Activated naive CD8-positive, alpha-beta T cell treated with anti-CD3 and anti-CD28 coated beads, Interleukin-2, amount 10 ng/mL, durations not matched to agents 7 days and 5 days (primary cell): ENCODE measurements around the gene ARL5A. TPM values are rescaled to one million over a fixed set of nuclear protein-coding genes. Genes with fewer than 3 reads are reported as not detected.

Experiments
- ATAC-seq: fragments of 150-1000 bp; cut with Tn5 transposase; one replicate; pipeline ENCODE4 v1.10.0; 2021; ENCODE audit warnings: low read depth, moderate library complexity
- POLR2A ChIA-PET: fragments of 350-600 bp; sonication (Branson Sonifier 250); formaldehyde crosslinking; loops from one replicate; lab custom pipeline; 2021; ENCODE audit warnings: antibody characterized with exemption; lab: Charles Lee
- DNase-seq: peaks from one replicate; pipeline ENCODE4 v3.0.0; 2021
- H3K27ac Mint-ChIP-seq: one replicate; pipeline ENCODE4 v1.8.0; 2022; ENCODE audit warnings: mild to moderate bottlenecking, mixed read lengths
- H3K27me3 Mint-ChIP-seq: one replicate; pipeline ENCODE4 v1.8.0; 2022; ENCODE audit warnings: mild to moderate bottlenecking, moderate library complexity, mixed read lengths
- H3K36me3 Mint-ChIP-seq: one replicate; pipeline ENCODE4 v1.8.0; 2021; ENCODE audit warnings: mild to moderate bottlenecking, mixed read lengths
- H3K4me1 Mint-ChIP-seq: one replicate; pipeline ENCODE4 v1.8.0; 2021; ENCODE audit warnings: mixed read lengths
- H3K4me3 Mint-ChIP-seq: one replicate; pipeline ENCODE4 v1.8.0; 2022; ENCODE audit warnings: mild to moderate bottlenecking, moderate library complexity, mixed read lengths
- H3K9me3 Mint-ChIP-seq: one replicate; pipeline ENCODE4 v1.8.0; 2021; ENCODE audit warnings: mixed read lengths
- total RNA-seq, 2 experiments: library from RNA; stranded (reverse); gene quantifications; one replicate each; pipeline ENCODE4 v1.2.3, GENCODE V29; 2021

ARL5A gene
- total RNA-seq, 2 experiments from 2014 or later = 41.6 to 44.8 TPM

GRCh38 chr2:151849413-151850010, 21.3 kb upstream of the ARL5A start:
- Mint-ChIP-seq H3K4me3 (no peak overlapping the region), H3K27me3 (peaks cover under 1% of the 10 kb centered on the region), H3K36me3 (no peaks in the 10 kb centered on the region), H3K27ac (no peak overlapping the region), H3K4me1 (peaks cover 2% of the 10 kb centered on the region), H3K9me3 (no peaks in the 10 kb centered on the region)
- no peak for ATAC-seq
- DNase-seq = no peak
- POLR2A ChIA-PET = no interaction called here

- POLR2A ChIA-PET = no interaction called here
- DNase-seq (no peak), ATAC-seq (no peak)
- Mint-ChIP-seq H3K9me3 (no peaks in the 10 kb centered on the region), H3K27ac (no peak overlapping the region), H3K27me3 (peaks cover 5% of the 10 kb centered on the region), H3K4me3 (no peak overlapping the region), H3K36me3 (no peaks in the 10 kb centered on the region), H3K4me1 (peaks cover 9% of the 10 kb centered on the region)
Observed at GRCh38 chr2:151845884-151846283, 17.7 kb upstream of the ARL5A start.

DNA sequence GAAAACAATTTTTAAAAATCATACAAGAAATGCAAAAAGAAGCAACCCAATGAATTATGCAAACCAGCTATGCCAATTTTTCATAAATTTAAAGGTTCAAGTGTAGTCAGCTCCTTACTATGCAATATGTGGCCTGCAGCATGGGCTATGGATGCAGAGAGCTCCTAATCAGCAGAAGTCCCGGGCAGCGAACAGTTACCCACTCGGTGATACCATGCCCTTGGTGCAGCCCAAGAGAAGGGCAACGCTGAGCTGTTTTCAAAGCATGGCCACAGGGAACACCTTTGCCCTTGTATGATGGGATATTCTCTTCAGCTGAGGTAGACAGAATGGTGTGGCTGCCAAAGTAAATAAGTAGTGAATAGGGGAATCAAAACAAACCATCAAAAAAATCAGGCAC, 17.3 kb upstream of the ARL5A start:
- no peak for ATAC-seq
- Mint-ChIP-seq H3K27me3 (peaks cover 5% of the 10 kb centered on the region), H3K27ac (no peak overlapping the region), H3K36me3 (no peaks in the 10 kb centered on the region), H3K4me3 (no peak overlapping the region), H3K9me3 (no peaks in the 10 kb centered on the region), H3K4me1 (peaks cover 9% of the 10 kb centered on the region)
- DNase-seq = no peak
- POLR2A ChIA-PET = no interaction called here

GRCh38 chr2:151844211-151844896, 16.1 kb upstream of the ARL5A start:
- POLR2A ChIA-PET = no interaction called here
- ATAC-seq = no peak

GRCh38 chr2:151843691-151844061, 15.5 kb upstream of the ARL5A start:
- Mint-ChIP-seq H3K4me3 (no peak overlapping the region), H3K4me1 (peaks cover 9% of the 10 kb centered on the region), H3K36me3 (no peaks in the 10 kb centered on the region), H3K27ac (no peak overlapping the region), H3K9me3 (no peaks in the 10 kb centered on the region), H3K27me3 (peaks cover 5% of the 10 kb centered on the region)
- ATAC-seq (no peak), DNase-seq (no peak)
- POLR2A ChIA-PET = no interaction called here

More at GRCh38 chr2:151844211-151844896, 16.1 kb upstream of the ARL5A start:
- Mint-ChIP-seq H3K4me3 (no peak overlapping the region), H3K9me3 (no peaks in the 10 kb centered on the region), H3K27ac (no peak overlapping the region), H3K27me3 (peaks cover 5% of the 10 kb centered on the region), H3K4me1 (peaks cover 9% of the 10 kb centered on the region), H3K36me3 (no peaks in the 10 kb centered on the region)
- DNase-seq = no peak

- Mint-ChIP-seq H3K4me3 (no peak overlapping the region), H3K9me3 (no peaks in the 10 kb centered on the region), H3K4me1 (peaks cover 9% of the 10 kb centered on the region), H3K27me3 (peaks cover 5% of the 10 kb centered on the region), H3K27ac (no peak overlapping the region), H3K36me3 (no peaks in the 10 kb centered on the region)
- ATAC-seq = no peak
- POLR2A ChIA-PET = interaction anchor here (0.7 kb wide), 1 partner anchor 111 kb away, joined by 5 read pairs; no protein-coding TSS in a partner anchor
- DNase-seq = no peak
Observed at GRCh38 chr2:151842830-151843690, 14.8 kb upstream of the ARL5A start.

GRCh38 chr2:151841047-151841424, 12.8 kb upstream of the ARL5A start:
- POLR2A ChIA-PET = no interaction called here
- H3K4me3 Mint-ChIP-seq = no peak overlapping the region
- DNase-seq (no peak), ATAC-seq (no peak)
- peaks cover 9% of the 10 kb centered on the region for H3K4me1 Mint-ChIP-seq
- no peak overlapping the region for H3K27ac Mint-ChIP-seq
- H3K36me3 Mint-ChIP-seq = no peaks in the 10 kb centered on the region
- H3K9me3 Mint-ChIP-seq = no peaks in the 10 kb centered on the region
- peaks cover 5% of the 10 kb centered on the region for H3K27me3 Mint-ChIP-seq

DNA sequence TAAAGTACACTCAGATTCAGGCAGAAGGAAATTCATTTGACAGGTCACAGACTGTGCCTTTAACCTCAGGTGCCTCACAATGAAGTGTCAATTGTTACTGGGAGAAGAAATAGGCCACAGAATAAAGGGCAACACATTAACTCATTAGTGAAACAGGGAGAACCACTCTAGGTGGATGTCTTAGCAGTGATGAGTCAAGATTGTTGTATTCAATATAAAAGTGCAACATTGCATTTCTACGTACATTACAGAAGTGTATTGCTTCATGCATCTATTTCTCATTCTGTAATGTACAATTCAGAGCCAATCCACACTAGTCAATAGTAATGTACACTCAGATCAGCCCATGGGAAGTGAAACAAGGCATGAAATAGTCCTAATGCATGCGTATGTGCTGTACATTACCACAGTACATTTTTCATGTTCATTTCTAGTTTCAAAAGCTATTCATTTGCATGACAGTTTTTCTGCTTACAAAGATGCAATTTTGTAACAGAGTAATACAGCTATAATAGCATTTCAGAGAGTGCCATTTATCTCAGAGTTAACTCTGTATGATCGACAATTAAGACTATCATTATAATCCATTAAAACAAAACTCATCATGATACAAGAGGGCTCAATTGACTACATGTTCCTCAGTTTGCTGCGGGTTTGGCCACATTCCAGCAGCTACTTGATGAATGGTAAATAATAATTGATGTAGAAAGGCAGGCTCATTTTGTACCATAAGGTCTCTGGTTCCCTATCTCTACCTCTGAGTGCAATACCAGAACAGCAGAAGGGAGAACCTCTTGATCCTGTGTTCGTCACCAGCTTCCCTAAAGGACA, 12.2 kb upstream of the ARL5A start:
- Mint-ChIP-seq H3K4me3 (no peak overlapping the region), H3K4me1 (peaks cover 9% of the 10 kb centered on the region), H3K27ac (no peak overlapping the region), H3K36me3 (no peaks in the 10 kb centered on the region), H3K27me3 (peaks cover 5% of the 10 kb centered on the region), H3K9me3 (no peaks in the 10 kb centered on the region)
- no peak for DNase-seq
- POLR2A ChIA-PET = no interaction called here
- ATAC-seq = no peak

DNA sequence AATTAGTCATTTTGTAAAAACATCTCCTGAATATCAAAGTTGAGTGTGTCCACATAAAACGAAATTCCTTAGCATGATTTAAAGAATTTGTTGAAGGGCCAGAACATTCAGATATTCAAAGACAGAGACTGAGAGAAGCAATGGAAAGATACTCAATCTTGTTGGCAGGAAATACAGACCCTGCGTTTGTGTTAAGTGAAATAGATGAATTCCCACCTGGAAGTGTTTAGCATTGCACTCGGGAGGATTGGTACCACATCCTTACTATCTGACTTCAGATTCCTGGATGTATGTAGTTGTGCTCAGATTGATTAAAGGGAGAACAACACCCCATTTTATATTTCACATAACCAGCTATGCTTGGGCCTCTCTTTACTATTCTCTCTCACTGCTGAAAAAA, 9.7 kb upstream of the ARL5A start:
- no peak for DNase-seq
- Mint-ChIP-seq H3K36me3 (no peaks in the 10 kb centered on the region), H3K27me3 (peaks cover 2% of the 10 kb centered on the region), H3K9me3 (no peaks in the 10 kb centered on the region), H3K4me1 (peaks cover 3% of the 10 kb centered on the region), H3K27ac (no peak overlapping the region), H3K4me3 (no peak overlapping the region)
- ATAC-seq = no peak
- POLR2A ChIA-PET = no interaction called here

GRCh38 chr2:151833984-151834383, 5.8 kb upstream of the ARL5A start:
- ATAC-seq = no peak
- H3K36me3 Mint-ChIP-seq = no peaks in the 10 kb centered on the region
- H3K4me1 Mint-ChIP-seq = peaks cover under 1% of the 10 kb centered on the region

GRCh38 chr2:151830961-151831360, 2.7 kb upstream of the ARL5A start:
- ATAC-seq (no peak), DNase-seq (no peak)
- Mint-ChIP-seq H3K27ac (no peak overlapping the region), H3K27me3 (no peaks in the 10 kb centered on the region), H3K9me3 (no peaks in the 10 kb centered on the region), H3K4me1 (peaks cover 15% of the 10 kb centered on the region), H3K36me3 (no peaks in the 10 kb centered on the region), H3K4me3 (no peak overlapping the region)
- POLR2A ChIA-PET = no interaction called here

More at GRCh38 chr2:151833984-151834383, 5.8 kb upstream of the ARL5A start:
- Mint-ChIP-seq H3K9me3 (no peaks in the 10 kb centered on the region), H3K27me3 (no peaks in the 10 kb centered on the region), H3K27ac (no peak overlapping the region), H3K4me3 (no peak overlapping the region)
- POLR2A ChIA-PET = no interaction called here
- no peak for DNase-seq

DNA sequence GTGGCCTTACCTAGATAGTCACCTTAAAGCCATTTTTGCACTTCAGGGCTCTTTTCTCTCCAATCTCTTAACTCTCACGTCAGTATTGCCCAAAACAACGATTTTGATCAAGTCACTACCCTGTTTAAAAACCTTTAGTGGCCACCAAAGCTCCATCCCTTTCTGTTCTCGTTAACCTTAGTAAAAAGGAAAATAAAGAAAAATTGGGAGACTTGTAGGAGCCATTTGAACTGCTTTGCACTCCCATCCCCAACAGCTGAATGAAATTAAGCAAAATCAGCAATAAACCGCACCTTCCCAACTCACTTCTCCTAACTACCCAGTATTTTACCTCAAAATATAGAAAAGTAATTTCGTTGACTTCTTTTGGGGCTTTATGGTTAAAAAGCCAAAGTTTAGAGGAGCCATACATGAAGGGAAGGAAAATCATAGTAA, 686 bp upstream of the ARL5A start:
- Mint-ChIP-seq H3K4me1 (peaks cover 21% of the 10 kb centered on the region), H3K27ac (peak overlapping the region; percentile 94), H3K27me3 (no peaks in the 10 kb centered on the region), H3K9me3 (no peaks in the 10 kb centered on the region), H3K36me3 (no peaks in the 10 kb centered on the region), H3K4me3 (peak overlapping the region; percentile 86)
- DNase-seq (no peak), ATAC-seq (no peak)
- POLR2A ChIA-PET = interaction anchor here (1.4 to 1.6 kb wide), 2 partner anchors 12 to 192 kb away, joined by 5 read pairs; no protein-coding TSS in a partner anchor
